Measurements from ENCODE around the gene NAPA. TPM values are rescaled to one million over a fixed set of nuclear protein-coding genes. Genes with fewer than 3 reads are reported as not detected.

Gene NAPA
- total and polyA plus RNA-seq, 4 donors = 65.7 to 140 (median 124) TPM

- no peak for DNase-seq
- peaks cover 7 to 21% (median 13%) of the 10 kb centered on the region in 3 donors for H3K27me3 ChIP-seq (ENCODE audit: control insufficient read depth in 3 of 3, insufficient read depth in 3 of 3, low read length in 2 of 3)
- WGBS, 2 donors = 1 to 2% methylated on average over 8 to 16 of the region's 16 CpGs
Measured at GRCh38 chr19:47471381-47471732, 43.5 kb downstream of the NAPA start.

GRCh38 chr19:47470447-47471195 lies 44.2 kb downstream of the NAPA start:
- ATAC-seq (ENCODE audit: insufficient read depth, low FRiP score) (no peak), DNase-seq (no peak)
- WGBS, 2 donors = 29 to 34% methylated on average over 13 of the region's 13 CpGs
- Histone ChIP-seq H3K9ac (ENCODE audit: insufficient read depth in 1 of 2, low read length in 2 of 2) (no peak overlapping the region), H3K4me3 (no peak overlapping the region), H3K27ac (ENCODE audit: low read depth in 1 of 2, low read length in 1 of 2) (no peak overlapping the region), H3K27me3 (ENCODE audit: control insufficient read depth in 3 of 3, insufficient read depth in 3 of 3, low read length in 2 of 3) (peaks cover 7 to 24% (median 13%) of the 10 kb centered on the region in 3 donors), H3K4me1 (ENCODE audit: control insufficient read depth in 5 of 5, insufficient read depth in 5 of 5, low read length in 5 of 5) (peaks cover 0 to 12% (median 3%) of the 10 kb centered on the region in 5 donors), H3K36me3 (ENCODE audit: control insufficient read depth in 4 of 4, insufficient read depth in 4 of 4, low read length in 4 of 4) (no peaks in the 10 kb centered on the region), H3K9me3 (ENCODE audit: control insufficient read depth in 4 of 4, insufficient read depth in 3 of 4, low read length in 3 of 4) (peaks cover 0 to 2% (median 0%) of the 10 kb centered on the region in 4 donors)
- no peak for TF ChIP-seq CTCF (IDR thresholded peaks at IDR 0.05; ENCODE audit: control extremely low read depth, extremely low read depth)

More at GRCh38 chr19:47471381-47471732, 43.5 kb downstream of the NAPA start:
- no peak overlapping the region for H3K4me3 ChIP-seq
- H3K36me3 ChIP-seq (ENCODE audit: control insufficient read depth in 4 of 4, insufficient read depth in 4 of 4, low read length in 4 of 4) = no peaks in the 10 kb centered on the region
- peaks cover 0 to 12% (median 3%) of the 10 kb centered on the region in 5 donors for H3K4me1 ChIP-seq (ENCODE audit: control insufficient read depth in 5 of 5, insufficient read depth in 5 of 5, low read length in 5 of 5)
- TF ChIP-seq CTCF (IDR thresholded peaks at IDR 0.05; ENCODE audit: control extremely low read depth, extremely low read depth) = no peak
- peaks cover 0 to 2% (median 0%) of the 10 kb centered on the region in 4 donors for H3K9me3 ChIP-seq (ENCODE audit: control insufficient read depth in 4 of 4, insufficient read depth in 3 of 4, low read length in 3 of 4)
- H3K9ac ChIP-seq (ENCODE audit: insufficient read depth in 1 of 2, low read length in 2 of 2) = no peak overlapping the region
- no peak for ATAC-seq (ENCODE audit: insufficient read depth, low FRiP score)
- no peak overlapping the region for H3K27ac ChIP-seq (ENCODE audit: low read depth in 1 of 2, low read length in 1 of 2)

GRCh38 chr19:47469719-47470118 lies 45.1 kb downstream of the NAPA start:
- TF ChIP-seq CTCF (IDR thresholded peaks at IDR 0.05; ENCODE audit: control extremely low read depth, extremely low read depth) = no peak
- Histone ChIP-seq H3K36me3 (ENCODE audit: control insufficient read depth in 4 of 4, insufficient read depth in 4 of 4, low read length in 4 of 4) (no peaks in the 10 kb centered on the region), H3K4me1 (ENCODE audit: control insufficient read depth in 5 of 5, insufficient read depth in 5 of 5, low read length in 5 of 5) (peaks cover 0 to 12% (median 3%) of the 10 kb centered on the region in 5 donors), H3K27ac (ENCODE audit: low read depth in 1 of 2, low read length in 1 of 2) (no peak overlapping the region), H3K27me3 (ENCODE audit: control insufficient read depth in 3 of 3, insufficient read depth in 3 of 3, low read length in 2 of 3) (peaks cover 7 to 32% (median 13%) of the 10 kb centered on the region in 3 donors), H3K9ac (ENCODE audit: insufficient read depth in 1 of 2, low read length in 2 of 2) (no peak overlapping the region), H3K4me3 (no peak overlapping the region), H3K9me3 (ENCODE audit: control insufficient read depth in 4 of 4, insufficient read depth in 3 of 4, low read length in 3 of 4) (peaks cover 0 to 2% (median 0%) of the 10 kb centered on the region in 4 donors)
- DNase-seq (no peak), ATAC-seq (ENCODE audit: insufficient read depth, low FRiP score) (no peak)
- 17 to 22% methylated on average over 12 of the region's 12 CpGs for WGBS, 2 donors
